Activated naive CD4-positive, alpha-beta T cell treated with anti-CD3 and anti-CD28 coated beads, Interleukin-2, amount 10 ng/mL, durations not matched to agents 7 days and 5 days (primary cell): Measurements from ENCODE around the gene ZBTB24.

Source experiments
- CTCF ChIA-PET: fragments of 350-600 bp; sonication (Branson Sonifier 250); formaldehyde crosslinking; loops from one replicate; lab custom pipeline; 2021; ENCODE audit warnings: antibody characterized with exemption; lab: Charles Lee
- DNase-seq: peaks from one replicate; pipeline ENCODE4 v3.0.0-alpha.2; 2020
- H3K27ac Mint-ChIP-seq: one replicate; pipeline ENCODE4 v1.8.0; 2021; ENCODE audit warnings: mild to moderate bottlenecking, moderate library complexity, mixed read lengths
- H3K27me3 Mint-ChIP-seq: one replicate; pipeline ENCODE4 v1.8.0; 2021; ENCODE audit warnings: mild to moderate bottlenecking, mixed read lengths
- H3K36me3 Mint-ChIP-seq: one replicate; pipeline ENCODE4 v1.8.0; 2021; ENCODE audit warnings: mixed read lengths
- H3K4me1 Mint-ChIP-seq: one replicate; pipeline ENCODE4 v1.8.0; 2021; ENCODE audit warnings: mixed read lengths
- H3K4me3 Mint-ChIP-seq: one replicate; pipeline ENCODE4 v1.8.0; 2021; ENCODE audit warnings: mild to moderate bottlenecking, moderate library complexity, mixed read lengths
- H3K9me3 Mint-ChIP-seq: one replicate; pipeline ENCODE4 v1.8.0; 2021; ENCODE audit warnings: mixed read lengths

The ZBTB24 gene

DNA sequence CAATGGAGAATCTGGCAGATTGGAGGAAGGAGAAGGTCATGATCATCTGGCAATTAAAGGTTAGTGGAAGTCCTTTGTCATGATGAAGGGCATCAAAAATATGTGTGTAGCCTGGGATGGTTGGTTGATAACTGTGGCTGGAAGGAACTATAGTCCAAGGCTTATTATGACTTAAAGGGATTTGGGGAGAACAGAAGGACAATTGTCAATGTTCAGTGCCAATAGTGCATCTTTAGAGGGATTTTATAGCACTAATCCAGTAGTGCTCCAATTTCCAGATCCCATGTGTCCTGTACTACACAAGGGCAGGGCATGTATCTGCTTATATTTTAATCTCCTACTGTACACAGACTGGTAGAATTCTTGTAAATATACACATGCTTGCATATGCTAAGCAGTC is 5.0 kb upstream of the ZBTB24 start:
- no peak overlapping the region for H3K27ac Mint-ChIP-seq
- H3K9me3 Mint-ChIP-seq = no peaks in the 10 kb centered on the region
- H3K4me1 Mint-ChIP-seq = peaks cover 31% of the 10 kb centered on the region
- DNase-seq = no peak
- H3K27me3 Mint-ChIP-seq = peaks cover 7% of the 10 kb centered on the region
- CTCF ChIA-PET = no interaction called here
- no peaks in the 10 kb centered on the region for H3K36me3 Mint-ChIP-seq
- no peak overlapping the region for H3K4me3 Mint-ChIP-seq

GRCh38 chr6:109486068-109486467 is 3.0 kb upstream of the ZBTB24 start:
- Mint-ChIP-seq H3K27ac (no peak overlapping the region), H3K36me3 (peaks cover 11% of the 10 kb centered on the region), H3K4me1 (peaks cover 33% of the 10 kb centered on the region), H3K27me3 (peaks cover 7% of the 10 kb centered on the region), H3K9me3 (peaks cover 2% of the 10 kb centered on the region), H3K4me3 (no peak overlapping the region)
- CTCF ChIA-PET = no interaction called here
- DNase-seq = no peak

- Mint-ChIP-seq H3K27me3 (peaks cover 7% of the 10 kb centered on the region), H3K4me3 (no peak overlapping the region), H3K27ac (no peak overlapping the region), H3K4me1 (peaks cover 34% of the 10 kb centered on the region), H3K36me3 (peaks cover 18% of the 10 kb centered on the region), H3K9me3 (peaks cover 2% of the 10 kb centered on the region)
- CTCF ChIA-PET = no interaction called here
- DNase-seq = no peak
Measured at GRCh38 chr6:109485266-109485935, 2.4 kb upstream of the ZBTB24 start.

DNA sequence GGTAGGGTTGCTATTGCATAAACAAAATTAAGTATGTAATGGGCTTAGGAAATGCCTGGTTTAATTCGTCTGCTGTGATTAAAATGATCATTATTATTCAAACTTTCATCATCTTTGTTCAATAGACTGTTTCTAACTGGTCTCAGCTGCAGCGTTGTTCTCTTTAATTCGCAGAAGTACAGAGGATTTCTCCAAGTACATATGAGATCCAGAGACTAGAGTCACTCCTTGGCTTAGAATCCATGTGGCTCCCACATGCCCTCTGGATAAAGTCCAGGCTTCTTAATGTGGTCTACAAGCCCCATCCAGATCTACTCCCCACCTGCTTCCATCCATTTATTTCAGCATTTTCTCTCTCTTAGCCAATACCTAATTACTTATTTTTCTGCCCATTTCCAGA is 1.1 kb upstream of the ZBTB24 start:
- Mint-ChIP-seq H3K36me3 (peaks cover 27% of the 10 kb centered on the region), H3K4me1 (peaks cover 41% of the 10 kb centered on the region), H3K27ac (peak overlapping the region; percentile 3), H3K4me3 (peak overlapping the region; percentile 55), H3K27me3 (peaks cover 7% of the 10 kb centered on the region), H3K9me3 (peaks cover 2% of the 10 kb centered on the region)
- CTCF ChIA-PET = no interaction called here
- no peak for DNase-seq

DNA sequence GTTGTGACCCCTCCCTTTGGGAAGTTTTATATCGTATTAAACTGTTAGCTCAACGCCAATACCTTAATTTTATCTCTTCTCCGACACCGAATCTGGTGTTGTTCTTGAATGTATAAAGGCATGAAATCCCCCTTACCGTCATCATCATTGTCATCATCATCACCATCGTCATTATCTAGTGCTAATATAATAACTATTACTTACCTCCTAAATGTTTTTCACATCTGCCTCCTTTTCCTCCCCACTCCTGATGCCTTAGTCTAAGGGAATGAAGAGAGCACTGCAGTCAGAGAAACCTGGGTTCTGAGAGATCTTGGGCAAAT is 677 bp upstream of the ZBTB24 start:
- H3K9me3 Mint-ChIP-seq = peaks cover 2% of the 10 kb centered on the region
- peak overlapping the region; percentile 55 for H3K4me3 Mint-ChIP-seq
- peaks cover 7% of the 10 kb centered on the region for H3K27me3 Mint-ChIP-seq
- DNase-seq = no peak
- CTCF ChIA-PET = no interaction called here
- H3K27ac Mint-ChIP-seq = peak overlapping the region; percentile 24
- H3K36me3 Mint-ChIP-seq = peaks cover 32% of the 10 kb centered on the region
- peaks cover 45% of the 10 kb centered on the region for H3K4me1 Mint-ChIP-seq

DNA sequence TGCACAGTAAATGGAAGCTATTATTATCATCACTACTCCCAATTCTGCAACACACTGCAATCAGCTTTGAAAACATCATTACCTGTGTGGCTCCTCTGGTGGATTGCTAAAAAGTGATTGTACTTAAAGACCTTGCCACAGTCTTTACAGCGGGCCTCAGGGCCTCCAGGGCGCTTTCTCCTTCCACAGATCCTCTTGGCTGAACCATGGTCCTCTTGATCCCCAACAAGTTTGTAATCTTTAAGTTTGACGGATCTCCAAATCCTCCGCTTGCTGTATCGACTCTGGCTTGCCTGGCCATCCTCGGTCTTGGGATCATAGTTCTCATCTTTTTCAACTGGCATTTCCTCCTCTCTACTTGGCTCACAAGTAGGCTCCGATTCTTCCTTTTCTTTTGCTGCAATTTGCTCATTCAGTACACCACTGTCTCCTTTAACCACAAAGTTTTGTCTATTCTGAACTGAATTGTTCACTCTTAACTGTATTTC is 2.0 kb downstream of the ZBTB24 start:
- no peak for DNase-seq
- Mint-ChIP-seq H3K4me1 (peaks cover 70% of the 10 kb centered on the region), H3K4me3 (peak overlapping the region; percentile 94), H3K36me3 (peaks cover 56% of the 10 kb centered on the region), H3K27ac (peak overlapping the region; percentile 90), H3K9me3 (peaks cover 2% of the 10 kb centered on the region), H3K27me3 (peaks cover 7% of the 10 kb centered on the region)
- CTCF ChIA-PET = interaction anchor here (1.0 to 1.8 kb wide), 3 partner anchors 10 to 98 kb away, joined by 3 to 5 read pairs (median 3); partner anchors contain the start of gene CD164

DNA sequence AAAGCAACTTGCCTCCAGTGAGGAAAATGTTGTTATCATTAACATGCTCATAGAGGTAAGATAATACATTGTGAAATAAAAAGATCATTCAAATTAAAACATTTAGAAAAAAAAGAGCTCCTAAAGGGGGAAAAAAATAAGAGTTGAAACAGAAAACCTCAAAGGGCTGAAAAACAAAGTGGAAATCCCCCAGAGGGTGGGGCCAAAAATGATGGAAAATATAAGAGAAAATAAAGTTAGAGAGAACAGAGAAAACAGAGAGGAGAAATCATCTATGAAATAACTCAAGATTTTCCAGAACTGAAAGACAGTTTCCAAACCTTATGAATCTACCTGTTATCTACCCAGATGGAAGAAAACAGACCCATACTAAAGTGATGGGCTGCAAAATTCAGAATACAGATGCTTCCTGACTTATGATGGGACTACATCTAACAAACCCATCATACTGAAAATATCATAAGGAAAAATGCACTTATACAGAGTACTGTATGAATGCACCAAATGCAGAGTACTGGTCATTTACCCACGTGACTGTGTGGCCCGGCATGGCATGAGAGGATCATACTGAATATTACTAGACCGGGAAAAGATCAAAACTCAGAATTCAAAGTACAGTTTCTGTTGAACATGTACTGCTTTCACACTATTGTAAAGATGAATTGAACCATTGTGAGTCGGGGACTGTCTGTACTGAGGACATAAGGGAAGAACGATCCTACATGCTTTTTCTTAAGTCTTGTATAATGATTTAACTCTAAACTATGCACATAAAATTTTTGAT is 4.0 kb downstream of the ZBTB24 start:
- Mint-ChIP-seq H3K36me3 (peaks cover 70% of the 10 kb centered on the region), H3K27ac (peak overlapping the region; percentile 81), H3K9me3 (peaks cover 2% of the 10 kb centered on the region), H3K4me1 (peaks cover 76% of the 10 kb centered on the region), H3K4me3 (peak overlapping the region; percentile 74), H3K27me3 (no peaks in the 10 kb centered on the region)
- DNase-seq = no peak
- CTCF ChIA-PET = interaction anchor here (0.8 to 1.8 kb wide), 2 partner anchors 12 to 13 kb away, joined by 3 to 5 read pairs; no protein-coding TSS in a partner anchor

DNA sequence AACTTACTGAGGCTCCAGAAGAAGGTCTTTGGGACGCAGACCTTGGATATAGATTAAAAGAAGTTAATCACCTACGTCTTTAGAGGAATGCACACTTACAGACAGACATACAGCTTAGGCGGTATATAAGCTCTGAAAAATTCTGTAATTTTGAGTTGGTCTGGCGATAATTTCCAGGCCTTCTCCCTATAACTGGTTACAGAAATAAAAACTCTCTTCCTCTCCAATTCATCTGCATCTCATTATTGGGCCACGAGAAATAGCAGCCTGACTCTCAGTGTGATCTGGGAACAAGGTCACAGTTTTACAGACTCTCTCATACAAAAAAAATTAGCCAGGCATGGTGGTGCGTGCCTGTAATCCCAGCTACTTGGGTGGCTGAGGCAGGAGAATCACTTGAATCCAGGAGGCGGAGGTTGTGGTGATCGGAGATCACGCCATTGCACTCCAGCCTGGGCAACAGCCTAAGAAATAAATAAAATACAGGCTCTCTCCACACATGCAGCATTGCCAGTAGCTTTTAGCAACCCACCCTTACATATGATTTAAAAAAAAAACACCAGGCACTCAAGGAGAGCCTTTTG is 4.7 kb downstream of the ZBTB24 start:
- no peaks in the 10 kb centered on the region for H3K27me3 Mint-ChIP-seq
- peaks cover 2% of the 10 kb centered on the region for H3K9me3 Mint-ChIP-seq
- peaks cover 75% of the 10 kb centered on the region for H3K4me1 Mint-ChIP-seq
- DNase-seq = no peak
- peaks cover 76% of the 10 kb centered on the region for H3K36me3 Mint-ChIP-seq
- H3K4me3 Mint-ChIP-seq = peak overlapping the region; percentile 74
- peak overlapping the region; percentile 81 for H3K27ac Mint-ChIP-seq
- CTCF ChIA-PET = interaction anchor here (0.8 kb wide), 1 partner anchor 12 kb away, joined by 3 read pairs; no protein-coding TSS in a partner anchor

DNA sequence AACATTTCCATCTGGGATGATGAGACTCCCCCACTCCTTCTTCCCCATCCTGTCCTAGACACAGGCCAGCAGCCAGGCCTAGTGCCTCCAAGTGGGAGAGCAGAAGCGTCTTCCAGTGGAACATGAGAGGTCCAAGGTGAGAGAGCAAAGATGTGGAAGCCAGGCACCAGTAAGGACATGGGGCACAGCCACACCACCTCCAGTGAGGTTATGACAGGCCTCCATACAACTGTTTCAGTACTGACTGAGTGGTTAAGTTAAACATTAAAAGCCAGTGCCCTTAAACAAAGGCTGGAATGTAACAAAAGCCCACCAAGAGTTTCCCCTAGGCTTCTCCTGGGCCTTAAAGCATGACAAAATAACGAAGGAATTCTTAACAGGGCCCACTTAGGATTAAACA is 5.3 kb downstream of the ZBTB24 start:
- H3K27me3 Mint-ChIP-seq = no peaks in the 10 kb centered on the region
- no peak for DNase-seq
- H3K27ac Mint-ChIP-seq = peak overlapping the region; percentile 64
- peaks cover 82% of the 10 kb centered on the region for H3K36me3 Mint-ChIP-seq
- H3K4me3 Mint-ChIP-seq = peak overlapping the region; percentile 74
- H3K9me3 Mint-ChIP-seq = peaks cover 2% of the 10 kb centered on the region
- CTCF ChIA-PET = interaction anchor here (1.3 kb wide), 1 partner anchor 14 kb away, joined by 3 read pairs; no protein-coding TSS in a partner anchor
- H3K4me1 Mint-ChIP-seq = peaks cover 81% of the 10 kb centered on the region

GRCh38 chr6:109477184-109477583 is 5.8 kb downstream of the ZBTB24 start:
- Mint-ChIP-seq H3K4me1 (peaks cover 83% of the 10 kb centered on the region), H3K4me3 (peak overlapping the region; percentile 74), H3K27me3 (no peaks in the 10 kb centered on the region), H3K9me3 (peaks cover 2% of the 10 kb centered on the region), H3K27ac (peak overlapping the region; percentile 64), H3K36me3 (peaks cover 86% of the 10 kb centered on the region)
- CTCF ChIA-PET = interaction anchor here (1.3 kb wide), 1 partner anchor 15 kb away, joined by 3 read pairs; no protein-coding TSS in a partner anchor
- DNase-seq = no peak

GRCh38 chr6:109475625-109476024 is 7.4 kb downstream of the ZBTB24 start:
- Mint-ChIP-seq H3K27ac (no peak overlapping the region), H3K9me3 (no peaks in the 10 kb centered on the region), H3K4me1 (peaks cover 79% of the 10 kb centered on the region), H3K4me3 (no peak overlapping the region), H3K36me3 (peaks cover 87% of the 10 kb centered on the region), H3K27me3 (no peaks in the 10 kb centered on the region)
- CTCF ChIA-PET = no interaction called here
- no peak for DNase-seq

GRCh38 chr6:109474995-109475394 is 8.0 kb downstream of the ZBTB24 start:
- Mint-ChIP-seq H3K9me3 (no peaks in the 10 kb centered on the region), H3K27me3 (no peaks in the 10 kb centered on the region), H3K4me1 (peaks cover 73% of the 10 kb centered on the region), H3K4me3 (no peak overlapping the region), H3K27ac (peak overlapping the region; percentile 39), H3K36me3 (peaks cover 88% of the 10 kb centered on the region)
- CTCF ChIA-PET = no interaction called here
- no peak for DNase-seq

- CTCF ChIA-PET = interaction anchor here (0.7 kb wide), 1 partner anchor 205 kb away, joined by 3 read pairs; no protein-coding TSS in a partner anchor
- H3K4me1 Mint-ChIP-seq = peaks cover 67% of the 10 kb centered on the region
Measured at GRCh38 chr6:109473120-109473519, 9.9 kb downstream of the ZBTB24 start.

More at GRCh38 chr6:109473120-109473519, 9.9 kb downstream of the ZBTB24 start:
- Mint-ChIP-seq H3K4me3 (no peak overlapping the region), H3K9me3 (no peaks in the 10 kb centered on the region), H3K27me3 (no peaks in the 10 kb centered on the region), H3K36me3 (peaks cover 86% of the 10 kb centered on the region), H3K27ac (no peak overlapping the region)
- no peak for DNase-seq
